Left ventricle myocardium inferior (tissue), 1 donor: ENCODE measurements around the gene SLC35G1. TPM values are rescaled to one million over a fixed set of nuclear protein-coding genes. Genes with fewer than 3 reads are reported as not detected.

ENCODE experiments used
- DNase-seq: peaks from one replicate; pipeline ENCODE4 v3.0.0-alpha.2; 2020
- H3K27ac ChIP-seq: fragments of 200-600 bp; replicated peaks from 2 replicates; pipeline ENCODE4 v1.8.0; 2021
- H3K27me3 ChIP-seq: fragments of 200-600 bp; 2 replicates; pipeline ENCODE4 v1.8.0; 2021; ENCODE audit warnings: low read depth
- H3K36me3 ChIP-seq: fragments of 200-600 bp; 2 replicates; pipeline ENCODE4 v1.8.0; 2021
- H3K4me1 ChIP-seq: fragments of 200-600 bp; 2 replicates; pipeline ENCODE4 v1.8.0; 2021
- H3K4me3 ChIP-seq: fragments of 200-600 bp; 2 replicates; pipeline ENCODE4 v1.8.0; 2021; ENCODE audit warnings: mild to moderate bottlenecking, moderate library complexity
- H3K9me3 ChIP-seq: fragments of 200-600 bp; replicated peaks from 2 replicates; pipeline ENCODE4 v1.8.0; 2021
- CTCF ChIP-seq: fragments of 200-600 bp; IDR thresholded peaks from 2 replicates; pipeline ENCODE4 v1.8.0; 2021; ENCODE audit warnings: antibody characterized with exemption, mild to moderate bottlenecking, borderline replicate concordance
- intact Hi-C: fragments of 100-400 bp; cut with micrococcal nuclease; formaldehyde crosslinking; loops from one replicate; pipeline ENCODE4 v1.11.0; 2022
- long read RNA-seq: library from polyadenylated mRNA; unstranded; transcript quantifications from one replicate; pipeline ENCODE4 v2.0.0, GENCODE V29; 2021
- total RNA-seq: library from RNA; stranded (reverse); fragmentation: NEBNext Ultra II Directional; extraction: Animal tissue kit (Norgen Biotek cat#: 25700); gene quantifications from one replicate; pipeline ENCODE4 v1.2.1, GENCODE V29; 2021
- donor health status: DM: no; HTN: yes; CAD: no; lungs with severe emphysema.

SLC35G1 gene, protein sequence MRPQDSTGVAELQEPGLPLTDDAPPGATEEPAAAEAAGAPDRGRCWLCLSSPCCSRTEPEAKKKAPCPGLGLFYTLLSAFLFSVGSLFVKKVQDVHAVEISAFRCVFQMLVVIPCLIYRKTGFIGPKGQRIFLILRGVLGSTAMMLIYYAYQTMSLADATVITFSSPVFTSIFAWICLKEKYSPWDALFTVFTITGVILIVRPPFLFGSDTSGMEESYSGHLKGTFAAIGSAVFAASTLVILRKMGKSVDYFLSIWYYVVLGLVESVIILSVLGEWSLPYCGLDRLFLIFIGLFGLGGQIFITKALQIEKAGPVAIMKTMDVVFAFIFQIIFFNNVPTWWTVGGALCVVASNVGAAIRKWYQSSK
- total RNA-seq = 2.3 TPM
- long read RNA-seq, partial matches to known transcripts = 1 of 5 reads
- long read RNA-seq, other reads (novel, unspliced or antisense) = 0 of 5 reads

GRCh38 chr10:93893646-93894515 lies at the start of gene SLC35G1:
Gene SLC35G1, plus strand, starts transcription at chr10:93893978. Its CDS starts 56 bp downstream, at chr10:93894034.
- no peak for TF ChIP-seq CTCF
- intact Hi-C loops = no loop called here
- peak within 1 kb of the TSS; percentile 93 for H3K4me3 ChIP-seq

DNA sequence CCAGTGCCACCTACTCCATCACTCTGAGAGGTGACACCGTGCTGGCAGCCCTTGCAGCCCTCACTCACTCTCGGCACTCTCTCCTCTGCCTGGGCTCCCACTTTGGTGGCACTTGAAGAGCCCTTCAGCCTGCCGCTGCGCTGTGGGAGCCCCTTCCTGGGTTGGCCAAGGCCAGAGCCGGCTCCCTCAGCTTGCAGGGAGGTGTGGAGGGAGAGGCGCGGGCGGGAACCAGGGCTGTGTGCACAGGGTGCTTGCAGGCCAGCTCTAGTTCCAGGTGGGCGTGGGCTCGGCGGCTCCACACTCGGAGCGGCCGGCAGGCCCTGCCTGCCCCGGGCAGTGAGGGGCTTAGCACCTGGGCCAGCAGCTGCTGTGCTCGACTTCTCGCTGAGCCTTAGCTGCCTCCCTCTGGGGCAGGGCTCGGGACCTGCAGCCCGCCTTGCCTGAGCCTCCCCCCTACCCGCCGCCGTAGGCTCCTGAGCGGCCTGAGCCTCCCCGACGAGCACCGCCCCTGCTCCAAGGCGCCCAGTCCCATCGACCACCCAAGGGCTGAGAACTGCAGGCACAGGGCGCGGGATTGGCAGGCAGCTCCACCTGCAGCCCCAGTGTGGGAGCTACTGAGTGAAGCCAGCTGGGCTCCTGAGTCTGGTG lies 48.7 kb upstream of the SLC35G1 start:
- no peak for DNase-seq
- Histone ChIP-seq H3K27ac (no peak overlapping the region), H3K4me1 (no peaks in the 10 kb centered on the region), H3K4me3 (no peak overlapping the region), H3K27me3 (peaks cover 9% of the 10 kb centered on the region), H3K9me3 (no peaks in the 10 kb centered on the region), H3K36me3 (no peaks in the 10 kb centered on the region)
- intact Hi-C loops = no loop called here
- no peak for TF ChIP-seq CTCF

More at GRCh38 chr10:93893646-93894515, at the start of gene SLC35G1:
- H3K4me1 ChIP-seq = peaks cover 19% of the 10 kb centered on the region
- H3K36me3 ChIP-seq = no peaks in the 10 kb centered on the region
- H3K9me3 ChIP-seq = no peaks in the 10 kb centered on the region
- peaks cover 6% of the 10 kb centered on the region for H3K27me3 ChIP-seq
- DNase-seq = peak; percentile 62
- peak within 1 kb of the TSS; percentile 54 for H3K27ac ChIP-seq

DNA sequence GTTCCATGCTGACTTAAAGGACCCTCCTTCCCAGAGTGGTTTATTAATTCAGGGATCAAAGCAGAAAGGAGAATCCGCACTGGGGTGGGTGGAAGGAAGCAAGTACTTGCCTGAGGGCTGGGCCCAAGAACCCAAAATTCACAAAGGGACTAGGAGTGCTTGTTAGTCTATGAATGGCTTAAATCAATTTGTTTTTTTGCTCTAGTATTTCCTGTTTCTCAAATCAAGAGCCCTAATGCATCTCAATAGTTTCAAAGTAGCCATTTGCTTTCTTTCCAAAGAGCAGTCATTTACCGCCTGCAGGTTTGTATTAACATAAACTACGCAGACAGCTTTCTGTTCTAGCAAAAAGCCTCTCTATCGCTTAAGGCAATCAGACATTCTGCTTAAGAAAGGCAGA lies 44.2 kb upstream of the SLC35G1 start:
- no peak for TF ChIP-seq CTCF
- Histone ChIP-seq H3K27ac (no peak overlapping the region), H3K36me3 (no peaks in the 10 kb centered on the region), H3K27me3 (peaks cover 23% of the 10 kb centered on the region), H3K9me3 (peaks cover 13% of the 10 kb centered on the region), H3K4me3 (no peak overlapping the region), H3K4me1 (no peaks in the 10 kb centered on the region)
- intact Hi-C loops = no loop called here
- DNase-seq = no peak

DNA sequence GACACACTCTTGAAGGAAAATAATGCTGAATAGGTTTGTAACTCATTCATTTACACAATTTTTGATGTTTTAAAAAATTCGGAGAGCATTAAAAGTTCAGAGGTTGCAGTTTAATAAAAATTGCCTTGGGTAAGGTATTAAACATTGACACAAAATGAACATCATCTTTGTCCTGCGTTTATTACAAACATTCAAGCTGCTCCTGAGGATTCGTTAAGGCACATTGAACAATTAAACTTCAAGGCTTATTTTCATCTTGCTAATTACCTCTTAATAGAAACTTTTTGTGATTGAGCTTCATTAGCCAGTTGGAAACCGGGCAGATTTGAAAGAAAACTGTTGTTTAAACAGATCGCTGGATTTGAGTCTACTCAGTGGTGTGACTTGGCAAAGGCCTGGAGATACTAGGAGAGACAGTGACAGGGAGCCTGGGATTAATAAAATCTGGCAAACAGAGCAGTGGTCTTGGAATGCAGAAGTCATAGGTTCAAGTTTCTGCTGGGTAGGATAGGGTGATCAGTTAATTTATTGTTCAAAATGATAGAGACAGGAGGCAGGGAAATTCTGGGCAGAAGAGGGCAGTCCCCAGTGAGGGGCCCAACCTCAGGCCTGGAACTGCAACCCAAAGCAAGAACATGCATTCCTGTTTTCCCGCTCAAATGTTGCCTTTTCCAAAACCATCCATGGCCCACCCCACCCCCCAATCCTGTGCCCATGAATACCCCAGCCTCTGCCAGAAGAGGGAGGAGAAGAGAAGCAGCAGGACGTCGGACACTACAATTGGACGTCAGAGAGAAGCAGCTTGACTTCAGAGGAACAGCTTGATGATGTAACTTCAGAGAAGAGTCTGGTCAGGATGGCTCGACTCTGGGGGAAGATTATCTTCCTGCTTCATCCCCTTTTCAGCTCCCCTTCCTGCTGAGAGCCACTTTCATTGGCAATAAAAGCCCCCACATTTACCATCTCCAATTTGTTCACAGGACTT lies 43.5 kb upstream of the SLC35G1 start:
- Histone ChIP-seq H3K27ac (no peak overlapping the region), H3K4me3 (no peak overlapping the region), H3K4me1 (no peaks in the 10 kb centered on the region), H3K27me3 (peaks cover 23% of the 10 kb centered on the region), H3K36me3 (no peaks in the 10 kb centered on the region), H3K9me3 (peaks cover 13% of the 10 kb centered on the region)
- no peak for DNase-seq
- intact Hi-C loops = no loop called here
- TF ChIP-seq CTCF = no peak
